IMR-90 (cell line): ENCODE data around the gene FAS. TPM values are rescaled to one million over a fixed set of nuclear protein-coding genes. Genes with fewer than 3 reads are reported as not detected.

Experiments used
- ATAC-seq: fragments of 200-7000 bp; cut with Tn5 transposase; 2 replicates; pipeline ENCODE4 v1.9.1; 2020; ENCODE audit warnings: low read depth, mild to moderate bottlenecking, moderate library complexity
- BruUV-seq: library from RNA; stranded (reverse); fragments of 400-500 nt; replicated peaks from 2 replicates; lab custom pipeline; 2021; lab: Mats Ljungman, UMichigan
- CTCF ChIA-PET: fragments of 300-600 bp; formaldehyde crosslinking; extraction: SDS; loops from one replicate; lab custom pipeline; 2021; ENCODE audit warnings: antibody characterized with exemption; lab: Yijun Ruan, JAX
- POLR2A ChIA-PET: fragments of 300-600 bp; sonication (Branson Sonifier 250); formaldehyde crosslinking; loops from one replicate; lab custom pipeline; 2022; ENCODE audit warnings: antibody characterized with exemption; ENCODE audit not compliant: unreplicated experiment; lab: Charles Lee
- DNase-seq: peaks from one replicate; pipeline ENCODE4 v3.0.0; 2013
- H2AFZ ChIP-seq: replicated peaks from 2 replicates; pipeline ENCODE3; 2013; ENCODE audit warnings: low read length, mild to moderate bottlenecking; ENCODE audit not compliant: poor library complexity
- H2AK5ac ChIP-seq: 2 replicates; pipeline ENCODE4 v1.6.1; 2013; ENCODE audit warnings: low read depth, low read length, inconsistent platforms
- H2AK9ac ChIP-seq: replicated peaks from 2 replicates; pipeline ENCODE3; 2013; ENCODE audit warnings: mild to moderate bottlenecking, low read depth, low read length, moderate library complexity; ENCODE audit not compliant: poor library complexity
- H2BK120ac ChIP-seq: 2 replicates; pipeline ENCODE4 v1.6.1; 2013; ENCODE audit warnings: low read depth, low read length, inconsistent platforms
- H2BK15ac ChIP-seq: 3 replicates; pipeline ENCODE4 v1.6.1; 2013; ENCODE audit warnings: low read depth, low read length, inconsistent platforms
- H2BK20ac ChIP-seq: 2 replicates; pipeline ENCODE4 v1.6.1; 2013; ENCODE audit warnings: low read depth, mild to moderate bottlenecking, inconsistent platforms, low read length, moderate library complexity
- H2BK5ac ChIP-seq: 2 replicates; pipeline ENCODE4 v1.6.1; 2013; ENCODE audit warnings: mild to moderate bottlenecking, low read depth, low read length, inconsistent platforms; ENCODE audit not compliant: poor library complexity, severe bottlenecking
- H3K14ac ChIP-seq: replicated peaks from 2 replicates; pipeline ENCODE4 v1.6.1; 2013; ENCODE audit warnings: low read depth, low read length, inconsistent platforms
- H3K18ac ChIP-seq: 2 replicates; pipeline ENCODE4 v1.6.1; 2013; ENCODE audit warnings: low read depth, low read length, control low read depth
- H3K23ac ChIP-seq: 2 replicates; pipeline ENCODE4 v1.6.1; 2013; ENCODE audit warnings: low read depth, low read length, inconsistent platforms
- H3K27ac ChIP-seq: 2 replicates; pipeline ENCODE4 v1.5.1; 2013; ENCODE audit warnings: mild to moderate bottlenecking, control low read depth, low read length; ENCODE audit not compliant: insufficient read depth
- H3K27me3 ChIP-seq: 2 replicates; pipeline ENCODE4 v1.6.1; 2013; ENCODE audit warnings: low read length; ENCODE audit not compliant: control insufficient read depth, insufficient read depth
- H3K36me3 ChIP-seq: 2 replicates; pipeline ENCODE4 v1.6.1; 2013; ENCODE audit warnings: low read length, mixed read lengths; ENCODE audit not compliant: control insufficient read depth, insufficient read depth
- H3K4ac ChIP-seq: 2 replicates; pipeline ENCODE4 v1.6.1; 2013; ENCODE audit warnings: low read depth, low read length, inconsistent platforms
- H3K4me1 ChIP-seq: 2 replicates; pipeline ENCODE4 v1.6.1; 2013; ENCODE audit warnings: low read length, mixed read lengths; ENCODE audit not compliant: control insufficient read depth, insufficient read depth
- H3K4me2 ChIP-seq: 2 replicates; pipeline ENCODE4 v1.6.1; 2013; ENCODE audit warnings: low read depth, mild to moderate bottlenecking, control low read depth, low read length, moderate library complexity
- H3K4me3 ChIP-seq: 2 replicates; pipeline ENCODE4 v1.5.1; 2013; ENCODE audit warnings: low read depth, mild to moderate bottlenecking, control low read depth, low read length, moderate library complexity; ENCODE audit not compliant: insufficient read depth
- H3K56ac ChIP-seq: 2 replicates; pipeline ENCODE4 v1.6.1; 2013; ENCODE audit warnings: low read length, inconsistent platforms; ENCODE audit not compliant: insufficient read depth; ENCODE audit errors: extremely low read depth
- H3K79me1 ChIP-seq, 2 experiments: 2 replicates each; pipeline ENCODE4 v1.6.1; 2013; ENCODE audit warnings: low read length in 2 of 2, inconsistent platforms in 1 of 2, low read depth in 1 of 2
- H3K9ac ChIP-seq: 2 replicates; pipeline ENCODE4 v1.6.1; 2013; ENCODE audit warnings: low read depth, low read length, control low read depth
- H3K9me1 ChIP-seq: 2 replicates; pipeline ENCODE4 v1.6.1; 2013; ENCODE audit warnings: low read length, inconsistent platforms; ENCODE audit not compliant: insufficient read depth
- H3K9me3 ChIP-seq: 2 replicates; pipeline ENCODE4 v1.6.1; 2013; ENCODE audit warnings: low read length; ENCODE audit not compliant: control insufficient read depth, insufficient read depth
- H4K20me1 ChIP-seq: 2 replicates; pipeline ENCODE4 v1.6.1; 2013; ENCODE audit warnings: low read length, inconsistent platforms; ENCODE audit not compliant: insufficient read depth
- H4K5ac ChIP-seq: 2 replicates; pipeline ENCODE4 v1.6.1; 2013; ENCODE audit warnings: mild to moderate bottlenecking, low read depth, low read length, control low read depth
- H4K8ac ChIP-seq, 2 experiments: 2 replicates each; pipeline ENCODE4 v1.6.1; 2013; ENCODE audit warnings: low read depth in 2 of 2, low read length in 2 of 2, control low read depth in 1 of 2, inconsistent platforms in 1 of 2
- H4K91ac ChIP-seq: 2 replicates; pipeline ENCODE4 v1.6.1; 2013; ENCODE audit warnings: low read depth, low read length, inconsistent platforms; ENCODE audit not compliant: insufficient read depth
- CEBPB ChIP-seq: IDR thresholded peaks from 2 replicates; pipeline ENCODE4 v1.6.1; 2012; ENCODE audit warnings: low read depth, low read length, improper control_type of control experiment
- CHD1 ChIP-seq: IDR thresholded peaks from 2 replicates; pipeline ENCODE4 v1.6.1; 2012; ENCODE audit warnings: low read depth, low read length, improper control_type of control experiment
- ELK1 ChIP-seq: fragments of 150-350 bp; IDR thresholded peaks from 2 replicates; pipeline ENCODE4 v1.6.1; 2016; ENCODE audit warnings: low read depth, mild to moderate bottlenecking, low read length, moderate library complexity, borderline replicate concordance
- RAD21 ChIP-seq: IDR thresholded peaks from 2 replicates; pipeline ENCODE4 v1.6.1; 2012; ENCODE audit warnings: low read length, improper control_type of control experiment
- SMC3 ChIP-seq: fragments of 150-350 bp; IDR thresholded peaks from 2 replicates; pipeline ENCODE4 v1.6.1; 2016; ENCODE audit warnings: low read depth, mild to moderate bottlenecking, antibody characterized with exemption, low read length, moderate library complexity
- WGBS, 2 experiments: methylation state at CpG; one replicate each; pipeline versions ENCODE4 v1.1.5 to v1.1.7; 2013; ENCODE audit warnings: missing lambda C conversion rate in 2 of 2; ENCODE audit not compliant: insufficient read length in 1 of 2; ENCODE audit errors: extremely low coverage in 2 of 2; 5-methylcytosine and 5-hydroxymethylcytosine counted together
- dilution Hi-C: fragments of 300-500 bp; cut with HindIII; formaldehyde crosslinking; loops from one replicate; pipeline ENCODE4 v1.14.3; 2018; ENCODE audit warnings: low sequenced_read_pairs; ENCODE audit not compliant: unreplicated experiment
- in situ Hi-C: fragments of 300-500 bp; cut with MboI; formaldehyde crosslinking; loops from 3 replicates; pipeline ENCODE4 v1.14.3; 2019; ENCODE audit warnings: low sequenced_read_pairs, inconsistent platforms, mixed read lengths
- intact Hi-C: fragments of 100-400 bp; cut with micrococcal nuclease; formaldehyde crosslinking; loops from 2 replicates; pipeline ENCODE4 v1.10.0; 2022
- polyA plus RNA-seq, 3 experiments: library from polyadenylated mRNA; depleted of rRNA; stranded (reverse); fragments of >200 nt; gene quantifications; 2 replicates each; pipeline ENCODE4 v1.2.3, GENCODE V29; 2012; ENCODE audit warnings: low replicate concordance in 1 of 3
- total RNA-seq: library from RNA; depleted of rRNA; stranded (reverse); fragments of >200 nt; gene quantifications from 2 replicates; pipeline ENCODE4 v1.2.3, GENCODE V29; 2012

FAS gene
- total and polyA plus RNA-seq, 2 of the 4 experiments (the other 2 are of a cell fraction): 34.3 to 53.8 TPM

GRCh38 chr10:89037096-89037495, 46.5 kb downstream of the FAS start:
- no peak overlapping the region for H3K9ac ChIP-seq
- H4K5ac ChIP-seq: no peak overlapping the region
- no peaks in the 10 kb centered on the region for H3K79me1 ChIP-seq
- H2BK20ac ChIP-seq: no peak overlapping the region
- H3K18ac ChIP-seq: no peak overlapping the region
- no peak overlapping the region for H2AFZ ChIP-seq
- H3K36me3 ChIP-seq: 0 out of 2 replicates have a peak, but pooled peaks cover 1% of the 10 kb centered on the region
- WGBS, 2 experiments: no CpG with 5 or more reads among the region's 3 CpGs
- H3K4ac ChIP-seq: no peak overlapping the region
- H3K23ac ChIP-seq: no peak overlapping the region
- H2BK5ac ChIP-seq: no peak overlapping the region
- H3K4me3 ChIP-seq: no peak overlapping the region
- H4K91ac ChIP-seq: no peak overlapping the region
- no peak for ATAC-seq
- dilution Hi-C loops (no loop called here), intact Hi-C loops (no loop called here), in situ Hi-C loops (no loop called here)
- no peak overlapping the region for H3K56ac ChIP-seq
- H4K20me1 ChIP-seq: no peaks in the 10 kb centered on the region
- no peak overlapping the region for H3K14ac ChIP-seq
- DNase-seq: no peak
- H3K9me1 ChIP-seq: no peaks in the 10 kb centered on the region
- no peak overlapping the region for H3K4me2 ChIP-seq
- no peaks in the 10 kb centered on the region for H3K9me3 ChIP-seq
- H2AK9ac ChIP-seq: no peak overlapping the region
- no peaks in the 10 kb centered on the region for H3K27me3 ChIP-seq
- ChIA-PET CTCF (interaction anchor here (0.6 kb wide), 1 partner anchor 26 kb away, joined by 3 read pairs; no protein-coding TSS in a partner anchor), POLR2A (no interaction called here)
- no peak overlapping the region for H3K27ac ChIP-seq
- H2BK120ac ChIP-seq: no peak overlapping the region
- peaks cover 7% of the 10 kb centered on the region for H3K4me1 ChIP-seq
- H2AK5ac ChIP-seq: no peak overlapping the region
- no peak overlapping the region for H2BK15ac ChIP-seq
- H4K8ac ChIP-seq: no peak overlapping the region
- TF ChIP-seq CHD1 (no peak), CEBPB (no peak), SMC3 (no peak), RAD21 (no peak), ELK1 (no peak)
- no TSS peak for BruUV-seq
